Neural cell (in vitro differentiated cells): ENCODE measurements around the gene FAM170B. TPM values are rescaled to one million over a fixed set of nuclear protein-coding genes. Genes with fewer than 3 reads are reported as not detected.

Experiments
- H2AFZ ChIP-seq: fragments of 200-600, 300-800 bp; sonication (generic), shearing (Covaris generic); 2 replicates; pipeline ENCODE4 v1.6.0; 2014; ENCODE audit warnings: low read depth, mild to moderate bottlenecking, antibody characterized with exemption, low read length, moderate library complexity
- H3F3A ChIP-seq: fragments of 200-600 bp; shearing (Covaris generic); 2 replicates; pipeline ENCODE4 v1.6.1; 2016; ENCODE audit warnings: mild to moderate bottlenecking, moderate library complexity, mixed read lengths, antibody characterized with exemption, low read length; ENCODE audit not compliant: insufficient read depth, poor library complexity, severe bottlenecking
- H3K27ac ChIP-seq: fragments of 200-600, 300-800 bp; sonication (generic), shearing (Covaris generic); 2 replicates; pipeline ENCODE4 v1.5.1; 2014; ENCODE audit warnings: mild to moderate bottlenecking, low read length, moderate library complexity
- H3K27me3 ChIP-seq: fragments of 300-800, 200-600 bp; sonication (generic), shearing (Covaris generic); 2 replicates; pipeline ENCODE4 v1.6.0; 2014; ENCODE audit warnings: mild to moderate bottlenecking, low read depth, low read length, moderate library complexity; ENCODE audit not compliant: insufficient read depth
- H3K36me3 ChIP-seq: fragments of 300-800, 200-600 bp; sonication (generic), shearing (Covaris generic); 2 replicates; pipeline ENCODE4 v1.5.1; 2014; ENCODE audit warnings: mild to moderate bottlenecking, antibody characterized with exemption, low read length, moderate library complexity; ENCODE audit not compliant: insufficient read depth
- H3K4me2 ChIP-seq: fragments of 300-800, 200-600 bp; sonication (generic), shearing (Covaris generic); 2 replicates; pipeline ENCODE4 v1.6.0; 2014; ENCODE audit warnings: mild to moderate bottlenecking, low read length
- H3K4me3 ChIP-seq: fragments of 300-800, 200-600 bp; sonication (generic), shearing (Covaris generic); 2 replicates; pipeline ENCODE4 v1.5.1; 2014; ENCODE audit warnings: mild to moderate bottlenecking, low read length, moderate library complexity
- H3K79me2 ChIP-seq: fragments of 200-600 bp; shearing (Covaris generic); replicated peaks from 2 replicates; pipeline ENCODE4 v1.6.0; 2014; ENCODE audit warnings: mild to moderate bottlenecking, low read length, moderate library complexity; ENCODE audit not compliant: insufficient read depth
- H3K9ac ChIP-seq: fragments of 300-800, 200-600 bp; sonication (generic), shearing (Covaris generic); 2 replicates; pipeline ENCODE4 v1.6.1; 2016; ENCODE audit warnings: mild to moderate bottlenecking, low read length, mixed read lengths
- H3K9me2 ChIP-seq: fragments of 200-600 bp; shearing (Covaris generic); 2 replicates; pipeline ENCODE4 v1.6.1; 2016; ENCODE audit warnings: mild to moderate bottlenecking, low read length, mixed read lengths; ENCODE audit not compliant: insufficient read depth
- H3K9me3 ChIP-seq: fragments of 200-600, 300-800 bp; sonication (generic), shearing (Covaris generic); 2 replicates; pipeline ENCODE4 v1.6.1; 2016; ENCODE audit warnings: mild to moderate bottlenecking, mixed run types, low read length, moderate library complexity, mixed read lengths
- H4K20me1 ChIP-seq: fragments of 200-600 bp; shearing (Covaris generic); 2 replicates; pipeline ENCODE4 v1.6.1; 2016; ENCODE audit warnings: mild to moderate bottlenecking, mixed run types; ENCODE audit not compliant: insufficient read depth
- EP300 ChIP-seq: fragments of 450-650 bp; conservative IDR thresholded peaks from 2 replicates; pipeline ENCODE4 v1.6.1; 2014; ENCODE audit warnings: antibody characterized with exemption, mild to moderate bottlenecking, moderate library complexity; ENCODE audit not compliant: poor library complexity, severe bottlenecking
- EZH2 ChIP-seq: fragments of 200-600, 300-800 bp; shearing (Covaris generic), sonication (generic); IDR thresholded peaks from 2 replicates; pipeline ENCODE4 v1.6.1; 2014; ENCODE audit warnings: antibody characterized with exemption, low read length, borderline replicate concordance, mild to moderate bottlenecking; ENCODE audit not compliant: insufficient read depth, poor library complexity, severe bottlenecking
- MXI1 ChIP-seq: fragments of 450-650 bp; conservative IDR thresholded peaks from 2 replicates; pipeline ENCODE4 v1.6.1; 2014; ENCODE audit warnings: antibody characterized with exemption, mild to moderate bottlenecking; ENCODE audit not compliant: poor library complexity, severe bottlenecking
- POLR2AphosphoS5 ChIP-seq: IDR thresholded peaks from 2 replicates; pipeline ENCODE4 v1.6.1; 2012
- RAD21 ChIP-seq: fragments of 450-650 bp; conservative IDR thresholded peaks from 2 replicates; pipeline ENCODE4 v1.6.1; 2014; ENCODE audit warnings: antibody characterized with exemption, mild to moderate bottlenecking, moderate library complexity
- REST ChIP-seq: IDR thresholded peaks from 2 replicates; pipeline ENCODE4 v1.6.1; 2012; ENCODE audit warnings: borderline replicate concordance
- SMC3 ChIP-seq: fragments of 450-650 bp; conservative IDR thresholded peaks from 2 replicates; pipeline ENCODE4 v1.6.1; 2014; ENCODE audit warnings: antibody characterized with exemption, mild to moderate bottlenecking, moderate library complexity; ENCODE audit not compliant: poor library complexity
- TAF1 ChIP-seq: IDR thresholded peaks from 2 replicates; pipeline ENCODE4 v1.6.1; 2012; ENCODE audit warnings: low read depth
- polyA plus RNA-seq: library from polyadenylated mRNA; depleted of rRNA; stranded (reverse); fragments of >200 nt; gene quantifications from 2 replicates; pipeline ENCODE4 v1.2.3, GENCODE V29; 2014
- TF ChIP-seq, protein P1 (sequence below): fragments of 450-650 bp; IDR thresholded peaks from 2 replicates; pipeline ENCODE4 v1.5.1; 2014; ENCODE audit warnings: antibody characterized with exemption, mild to moderate bottlenecking, moderate library complexity; ENCODE audit not compliant: poor library complexity, severe bottlenecking

Gene FAM170B
- polyA plus RNA-seq, 1 donor from 2014 or later = not detected

- no peak overlapping the region for H3K27ac ChIP-seq
- no peaks in the 10 kb centered on the region for H3K9me3 ChIP-seq
Measured at GRCh38 chr10:49153115-49153514, 19.3 kb upstream of the FAM170B start.

DNA sequence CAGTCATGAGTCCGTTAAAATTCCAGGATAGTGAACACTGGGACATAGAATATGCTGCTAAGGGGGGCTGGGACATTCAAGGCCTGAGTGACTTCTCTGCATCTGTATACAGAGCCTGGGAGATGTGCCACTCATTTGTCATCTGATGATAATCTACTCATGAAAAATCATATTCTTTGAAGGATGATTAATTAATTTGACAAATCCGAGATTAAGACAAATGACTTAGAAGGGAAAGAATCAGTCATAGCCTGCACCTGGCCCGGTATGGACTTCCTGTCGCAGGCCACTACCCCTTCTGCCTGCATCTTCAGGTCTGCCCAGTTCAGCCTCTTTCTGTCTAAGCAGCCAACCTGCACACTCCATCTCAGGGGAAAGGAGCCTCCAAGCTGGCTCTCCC is 18.8 kb upstream of the FAM170B start:
- Histone ChIP-seq H3F3A (no peaks in the 10 kb centered on the region), H3K27ac (no peak overlapping the region), H3K4me2 (no peak overlapping the region), H3K4me3 (no peak overlapping the region), H3K9me3 (no peaks in the 10 kb centered on the region), H3K9me2 (no peaks in the 10 kb centered on the region), H3K27me3 (no peaks in the 10 kb centered on the region), H2AFZ (no peak overlapping the region), H3K79me2 (no peaks in the 10 kb centered on the region), H3K36me3 (no peaks in the 10 kb centered on the region), H4K20me1 (no peaks in the 10 kb centered on the region), H3K9ac (no peak overlapping the region)
- TF ChIP-seq RAD21 = no peak

More at GRCh38 chr10:49153115-49153514, 19.3 kb upstream of the FAM170B start:
- Histone ChIP-seq H3K36me3 (no peaks in the 10 kb centered on the region), H4K20me1 (no peaks in the 10 kb centered on the region), H3K9ac (no peak overlapping the region), H3K9me2 (no peaks in the 10 kb centered on the region), H3F3A (no peaks in the 10 kb centered on the region), H3K4me2 (no peak overlapping the region), H3K79me2 (no peaks in the 10 kb centered on the region), H3K4me3 (no peak overlapping the region), H3K27me3 (no peaks in the 10 kb centered on the region), H2AFZ (no peak overlapping the region)
- TF ChIP-seq EP300 (no peak), REST (no peak), TAF1 (no peak), POLR2AphosphoS5 (no peak), MXI1 (no peak), EZH2 (no peak), RAD21 (no peak), SMC3 (no peak)
- TF ChIP-seq, protein P1, sequence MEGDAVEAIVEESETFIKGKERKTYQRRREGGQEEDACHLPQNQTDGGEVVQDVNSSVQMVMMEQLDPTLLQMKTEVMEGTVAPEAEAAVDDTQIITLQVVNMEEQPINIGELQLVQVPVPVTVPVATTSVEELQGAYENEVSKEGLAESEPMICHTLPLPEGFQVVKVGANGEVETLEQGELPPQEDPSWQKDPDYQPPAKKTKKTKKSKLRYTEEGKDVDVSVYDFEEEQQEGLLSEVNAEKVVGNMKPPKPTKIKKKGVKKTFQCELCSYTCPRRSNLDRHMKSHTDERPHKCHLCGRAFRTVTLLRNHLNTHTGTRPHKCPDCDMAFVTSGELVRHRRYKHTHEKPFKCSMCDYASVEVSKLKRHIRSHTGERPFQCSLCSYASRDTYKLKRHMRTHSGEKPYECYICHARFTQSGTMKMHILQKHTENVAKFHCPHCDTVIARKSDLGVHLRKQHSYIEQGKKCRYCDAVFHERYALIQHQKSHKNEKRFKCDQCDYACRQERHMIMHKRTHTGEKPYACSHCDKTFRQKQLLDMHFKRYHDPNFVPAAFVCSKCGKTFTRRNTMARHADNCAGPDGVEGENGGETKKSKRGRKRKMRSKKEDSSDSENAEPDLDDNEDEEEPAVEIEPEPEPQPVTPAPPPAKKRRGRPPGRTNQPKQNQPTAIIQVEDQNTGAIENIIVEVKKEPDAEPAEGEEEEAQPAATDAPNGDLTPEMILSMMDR = no peak

GRCh38 chr10:49152037-49152436 is 18.2 kb upstream of the FAM170B start:
- no peaks in the 10 kb centered on the region for H3K9me2 ChIP-seq
- TF ChIP-seq POLR2AphosphoS5 (no peak), REST (no peak), EP300 (no peak), RAD21 (no peak), MXI1 (no peak)
- TF ChIP-seq, protein P1 = no peak

More at GRCh38 chr10:49152037-49152436, 18.2 kb upstream of the FAM170B start:
- Histone ChIP-seq H4K20me1 (no peaks in the 10 kb centered on the region), H3F3A (no peaks in the 10 kb centered on the region), H3K36me3 (no peaks in the 10 kb centered on the region), H3K9me3 (no peaks in the 10 kb centered on the region), H3K79me2 (no peaks in the 10 kb centered on the region), H3K9ac (no peak overlapping the region), H3K4me3 (no peak overlapping the region), H2AFZ (no peak overlapping the region), H3K27ac (no peak overlapping the region), H3K27me3 (no peaks in the 10 kb centered on the region), H3K4me2 (no peak overlapping the region)
